HG02571 (cell line): Measurements from ENCODE around the gene CYTH3.
"Not testable (repeated sequence)": the region's sequence is repeated elsewhere in the genome, so short reads cannot be mapped to it uniquely, and the experiment has no call there.

ENCODE experiments used
- ATAC-seq: cut with Tn5 transposase; IDR thresholded peaks from one replicate; pipeline ENCODE4 v1.9.1; 2021; ENCODE audit warnings: mild to moderate bottlenecking, moderate library complexity; ENCODE audit not compliant: unreplicated experiment

The CYTH3 gene

GRCh38 chr7:6272481-6273323 lies at the start of gene CYTH3:
CYTH3 (minus strand) TSS chr7:6272624; CDS start chr7:6272507, 117 bp downstream.
- peak; percentile 73 for ATAC-seq

GRCh38 chr7:6320791-6321190 lies 48.4 kb upstream of the CYTH3 start:
- ATAC-seq, result no peak

- no peak for ATAC-seq
Observed at GRCh38 chr7:6317797-6318438, 45.5 kb upstream of the CYTH3 start.

- no peak for ATAC-seq
Observed at GRCh38 chr7:6316226-6316625, 43.8 kb upstream of the CYTH3 start.

GRCh38 chr7:6315746-6316145 lies 43.3 kb upstream of the CYTH3 start:
- no peak for ATAC-seq

GRCh38 chr7:6310271-6310993 lies 38.0 kb upstream of the CYTH3 start:
- no peak for ATAC-seq

GRCh38 chr7:6307762-6308161 lies 35.3 kb upstream of the CYTH3 start:
- ATAC-seq, result no peak

- no peak for ATAC-seq
Observed at GRCh38 chr7:6306471-6306870, 34.0 kb upstream of the CYTH3 start.

GRCh38 chr7:6305330-6305729 lies 32.9 kb upstream of the CYTH3 start:
- no peak for ATAC-seq

- ATAC-seq, result not testable (repeated sequence)
Observed at GRCh38 chr7:6301446-6301845, 29.0 kb upstream of the CYTH3 start.

GRCh38 chr7:6299774-6300173 lies 27.4 kb upstream of the CYTH3 start:
- ATAC-seq, result no peak

- ATAC-seq, result no peak
Observed at GRCh38 chr7:6294839-6295238, 22.4 kb upstream of the CYTH3 start.

- no peak for ATAC-seq
Observed at GRCh38 chr7:6293202-6293601, 20.8 kb upstream of the CYTH3 start.

GRCh38 chr7:6291941-6292340 lies 19.5 kb upstream of the CYTH3 start:
- ATAC-seq, result not testable (repeated sequence)

- no peak for ATAC-seq
Observed at GRCh38 chr7:6291531-6291930, 19.1 kb upstream of the CYTH3 start.

- no peak for ATAC-seq
Observed at GRCh38 chr7:6290319-6290741, 17.9 kb upstream of the CYTH3 start.

GRCh38 chr7:6288270-6288860 lies 15.9 kb upstream of the CYTH3 start:
- ATAC-seq, result no peak

GRCh38 chr7:6286486-6286885 lies 14.1 kb upstream of the CYTH3 start:
- ATAC-seq, result no peak

- ATAC-seq, result no peak
Observed at GRCh38 chr7:6284461-6285360, 12.3 kb upstream of the CYTH3 start.

GRCh38 chr7:6284055-6284400 lies 11.6 kb upstream of the CYTH3 start:
- ATAC-seq, result no peak
